Endodermal cell (in vitro differentiated cells): ENCODE measurements around the gene IL22RA1. TPM values are rescaled to one million over a fixed set of nuclear protein-coding genes. Genes with fewer than 3 reads are reported as not detected.

Source experiments
- DNase-seq: peaks from one replicate; pipeline ENCODE4 v3.0.0-alpha.2; 2017
- H3K27ac ChIP-seq: 2 replicates; pipeline ENCODE4 v1.5.1; 2013; ENCODE audit warnings: mild to moderate bottlenecking, low read depth, low read length, moderate library complexity
- H3K27me3 ChIP-seq: 2 replicates; pipeline ENCODE4 v1.6.1; 2013; ENCODE audit warnings: mild to moderate bottlenecking, low read length, moderate library complexity; ENCODE audit not compliant: insufficient read depth, control insufficient read depth, poor library complexity, severe bottlenecking
- H3K36me3 ChIP-seq: 2 replicates; pipeline ENCODE4 v1.7.0; 2013; ENCODE audit warnings: mild to moderate bottlenecking, low read length, moderate library complexity; ENCODE audit not compliant: control insufficient read depth, insufficient read depth
- H3K4me1 ChIP-seq: one replicate; pipeline ENCODE4 v1.7.0; 2013; ENCODE audit warnings: low read length; ENCODE audit not compliant: control insufficient read depth, insufficient read depth
- H3K4me3 ChIP-seq: 2 replicates; pipeline ENCODE4 v1.5.1; 2013; ENCODE audit warnings: mild to moderate bottlenecking, low read length, moderate library complexity
- H3K9ac ChIP-seq: 2 replicates; pipeline ENCODE4 v1.6.1; 2013; ENCODE audit warnings: mild to moderate bottlenecking, low read length, moderate library complexity; ENCODE audit not compliant: poor library complexity, severe bottlenecking; ENCODE audit errors: extremely low read depth
- H3K9me3 ChIP-seq: 2 replicates; pipeline ENCODE4 v1.6.1; 2013; ENCODE audit warnings: mild to moderate bottlenecking, low read length, moderate library complexity; ENCODE audit not compliant: control insufficient read depth
- H3K27ac Mint-ChIP-seq: 2 replicates; pipeline ENCODE4 v1.8.0; 2020; ENCODE audit warnings: mixed read lengths
- H3K27me3 Mint-ChIP-seq: 2 replicates; pipeline ENCODE4 v1.8.0; 2021; ENCODE audit warnings: mild to moderate bottlenecking, mixed read lengths; ENCODE audit not compliant: insufficient read depth
- H3K36me3 Mint-ChIP-seq: 2 replicates; pipeline ENCODE4 v1.8.0; 2020; ENCODE audit warnings: low read depth, mixed read lengths
- H3K4me1 Mint-ChIP-seq: 2 replicates; pipeline ENCODE4 v1.8.0; 2020; ENCODE audit warnings: mixed read lengths
- H3K4me3 Mint-ChIP-seq: 2 replicates; pipeline ENCODE4 v1.8.0; 2020; ENCODE audit warnings: mild to moderate bottlenecking, moderate library complexity, mixed read lengths
- H3K9me3 Mint-ChIP-seq: 2 replicates; pipeline ENCODE4 v1.8.0; 2020; ENCODE audit warnings: mild to moderate bottlenecking, mixed read lengths
- WGBS, 2 experiments: methylation state at CpG; one replicate each; pipeline versions ENCODE4 v1.1.5 to v1.1.7; 2013; ENCODE audit warnings: missing lambda C conversion rate in 2 of 2, mixed read lengths in 1 of 2; ENCODE audit not compliant: insufficient coverage in 1 of 2, insufficient read length in 1 of 2; 5-methylcytosine and 5-hydroxymethylcytosine counted together
- total RNA-seq, 2 donors: library from RNA; stranded (reverse); fragmentation: NEBNext Ultra II Directional in 1 of 2; extraction: Animal tissue kit (Norgen Biotek cat#: 25700) in 1 of 2; gene quantifications; 2 replicates in 1 of 2; 3 replicates in 1 of 2; pipeline ENCODE4 v1.2.1, GENCODE V29; 2021
- TF ChIP-seq, protein P1 (sequence below): fragments of 200-600 bp; sonication (generic); conservative IDR thresholded peaks from 2 replicates; pipeline ENCODE4 v1.5.0; 2021; ENCODE audit warnings: antibody characterized with exemption, mild to moderate bottlenecking

Gene IL22RA1
- total RNA-seq, 2 donors from 2014 or later = not detected

DNA sequence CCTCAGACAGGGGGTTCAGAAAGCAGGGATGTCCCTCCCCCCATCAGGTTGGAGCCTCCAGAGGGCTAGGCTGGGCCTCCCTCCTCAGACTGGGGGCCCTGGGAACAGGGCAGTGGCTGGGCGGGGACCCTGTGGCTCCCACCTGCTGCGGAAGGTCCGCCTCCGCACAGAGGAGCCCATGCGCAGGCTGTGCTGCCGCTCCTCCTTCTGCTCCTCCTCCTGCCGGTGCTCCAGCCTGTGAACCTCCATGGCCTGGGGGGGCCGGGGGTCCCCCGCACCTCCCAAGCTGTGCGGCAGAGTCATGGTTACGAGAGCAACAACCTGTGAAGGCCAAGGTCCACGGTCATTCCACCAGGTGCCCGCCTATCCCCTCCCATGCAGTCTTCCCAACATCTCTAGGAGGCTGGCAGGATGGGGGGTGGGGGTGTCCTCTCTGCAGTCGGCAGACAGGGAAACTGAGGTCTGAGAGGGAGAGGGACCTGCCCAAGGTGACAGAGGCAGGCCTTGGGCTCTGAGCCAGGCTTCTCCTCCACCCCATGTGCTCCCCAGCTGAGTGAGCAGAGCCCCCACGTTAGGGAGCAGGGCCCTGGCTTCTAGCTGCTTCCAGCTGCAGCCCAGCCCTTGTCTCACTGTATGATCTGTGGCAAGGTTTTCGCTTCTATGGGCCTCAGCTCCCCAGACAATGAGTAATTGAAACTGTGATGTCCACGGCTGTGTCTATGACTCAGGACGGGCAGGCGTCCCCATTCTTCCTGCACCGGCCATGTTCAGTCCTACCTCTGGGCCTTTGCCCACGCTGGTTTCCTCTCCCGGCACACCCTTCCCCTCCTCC is 34.4 kb downstream of the IL22RA1 start:
- Histone ChIP-seq H3K9me3 (no peaks in the 10 kb centered on the region), H3K4me1 (no peaks in the 10 kb centered on the region), H3K4me3 (no peak overlapping the region), H3K9ac (no peak overlapping the region), H3K27ac (no peak overlapping the region), H3K27me3 (peaks cover 11% of the 10 kb centered on the region), H3K36me3 (no peaks in the 10 kb centered on the region)
- DNase-seq = no peak
- peaks cover 15% of the 10 kb centered on the region for H3K4me1 Mint-ChIP-seq
- TF ChIP-seq, protein P1, sequence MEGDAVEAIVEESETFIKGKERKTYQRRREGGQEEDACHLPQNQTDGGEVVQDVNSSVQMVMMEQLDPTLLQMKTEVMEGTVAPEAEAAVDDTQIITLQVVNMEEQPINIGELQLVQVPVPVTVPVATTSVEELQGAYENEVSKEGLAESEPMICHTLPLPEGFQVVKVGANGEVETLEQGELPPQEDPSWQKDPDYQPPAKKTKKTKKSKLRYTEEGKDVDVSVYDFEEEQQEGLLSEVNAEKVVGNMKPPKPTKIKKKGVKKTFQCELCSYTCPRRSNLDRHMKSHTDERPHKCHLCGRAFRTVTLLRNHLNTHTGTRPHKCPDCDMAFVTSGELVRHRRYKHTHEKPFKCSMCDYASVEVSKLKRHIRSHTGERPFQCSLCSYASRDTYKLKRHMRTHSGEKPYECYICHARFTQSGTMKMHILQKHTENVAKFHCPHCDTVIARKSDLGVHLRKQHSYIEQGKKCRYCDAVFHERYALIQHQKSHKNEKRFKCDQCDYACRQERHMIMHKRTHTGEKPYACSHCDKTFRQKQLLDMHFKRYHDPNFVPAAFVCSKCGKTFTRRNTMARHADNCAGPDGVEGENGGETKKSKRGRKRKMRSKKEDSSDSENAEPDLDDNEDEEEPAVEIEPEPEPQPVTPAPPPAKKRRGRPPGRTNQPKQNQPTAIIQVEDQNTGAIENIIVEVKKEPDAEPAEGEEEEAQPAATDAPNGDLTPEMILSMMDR = no peak
- 91 to 95% methylated on average over 12 to 22 of the region's 22 CpGs for WGBS, 2 experiments
- H3K27ac Mint-ChIP-seq = no peak overlapping the region
- H3K36me3 Mint-ChIP-seq = no peaks in the 10 kb centered on the region
- no peaks in the 10 kb centered on the region for H3K9me3 Mint-ChIP-seq
- no peak overlapping the region for H3K4me3 Mint-ChIP-seq
- no peaks in the 10 kb centered on the region for H3K27me3 Mint-ChIP-seq

- no peak overlapping the region for H3K9ac ChIP-seq
- Mint-ChIP-seq H3K27me3 (no peaks in the 10 kb centered on the region), H3K9me3 (no peaks in the 10 kb centered on the region), H3K4me3 (no peak overlapping the region), H3K4me1 (peaks cover 19% of the 10 kb centered on the region), H3K27ac (peak overlapping the region; percentile 68), H3K36me3 (no peaks in the 10 kb centered on the region)
- no peak overlapping the region for H3K27ac ChIP-seq
- TF ChIP-seq, protein P1 = no peak
- WGBS, 2 experiments = 82 to 88% methylated on average over 3 to 18 of the region's 18 CpGs
- peaks cover 9% of the 10 kb centered on the region for H3K27me3 ChIP-seq
- no peak for DNase-seq
- H3K9me3 ChIP-seq = no peaks in the 10 kb centered on the region
- H3K4me1 ChIP-seq = no peaks in the 10 kb centered on the region
- H3K36me3 ChIP-seq = no peaks in the 10 kb centered on the region
- H3K4me3 ChIP-seq = no peak overlapping the region
Observed at GRCh38 chr1:24107462-24108138, 35.3 kb downstream of the IL22RA1 start.

DNA sequence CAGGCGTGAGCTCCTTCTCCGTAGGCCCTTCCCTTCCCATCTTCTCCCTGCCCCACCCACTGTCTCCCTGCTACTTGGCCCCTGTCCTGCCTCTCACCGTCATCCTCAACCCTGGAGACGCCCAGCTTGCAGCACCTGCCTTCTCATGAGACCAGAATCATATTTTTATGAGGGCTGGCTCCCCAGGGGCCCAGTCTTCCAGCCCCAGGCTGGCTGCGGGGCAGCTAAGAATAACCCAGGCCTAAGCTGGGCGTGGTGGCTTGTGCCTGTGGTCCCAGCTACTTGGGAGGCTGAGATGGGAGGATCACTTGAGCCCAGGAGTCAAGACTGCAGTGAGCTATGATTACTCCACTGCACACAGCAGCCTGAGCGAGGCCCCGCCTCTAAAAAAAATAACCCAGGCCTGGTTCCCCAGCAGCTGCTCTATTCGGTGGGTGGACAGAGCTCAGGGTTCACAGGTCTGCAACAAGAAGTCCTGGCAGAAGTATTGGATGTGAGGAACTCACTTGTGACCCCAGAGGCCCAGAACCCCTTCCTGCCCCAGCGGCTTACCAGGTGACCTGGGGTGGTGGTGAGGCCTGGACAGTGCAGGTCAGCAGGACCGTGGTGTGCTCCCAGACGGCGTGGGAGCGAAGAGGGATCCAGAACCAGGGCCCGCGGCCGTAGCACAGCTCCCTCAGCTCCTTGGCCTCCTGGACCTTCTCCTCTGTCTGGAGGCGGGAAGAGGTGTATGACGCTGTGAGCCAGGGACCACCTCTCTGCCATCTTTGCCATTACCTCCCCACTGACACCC is 37.4 kb downstream of the IL22RA1 start:
- Histone ChIP-seq H3K4me3 (no peak overlapping the region), H3K4me1 (no peaks in the 10 kb centered on the region), H3K36me3 (no peaks in the 10 kb centered on the region), H3K9me3 (no peaks in the 10 kb centered on the region), H3K9ac (no peak overlapping the region), H3K27ac (no peak overlapping the region), H3K27me3 (no peaks in the 10 kb centered on the region)
- Mint-ChIP-seq H3K4me1 (peaks cover 17% of the 10 kb centered on the region), H3K4me3 (no peak overlapping the region), H3K27ac (no peak overlapping the region), H3K9me3 (no peaks in the 10 kb centered on the region), H3K27me3 (no peaks in the 10 kb centered on the region), H3K36me3 (no peaks in the 10 kb centered on the region)
- TF ChIP-seq, protein P1 = no peak
- 89 to 93% methylated on average over 13 to 19 of the region's 19 CpGs for WGBS, 2 experiments
- no peak for DNase-seq
